Measurements from ENCODE around the gene DMWD.
A peak's percentile ranks its signal among the peaks of the same experiment; 100 is the strongest.
"Not testable (repeated sequence)": the region's sequence is repeated elsewhere in the genome, so short reads cannot be mapped to it uniquely, and the experiment has no call there.

DMWD gene

GRCh38 chr19:45769821-45770191, 22.8 kb downstream of the DMWD start:
- no peak for DNase-seq (ENCODE audit: low read depth)

DNA sequence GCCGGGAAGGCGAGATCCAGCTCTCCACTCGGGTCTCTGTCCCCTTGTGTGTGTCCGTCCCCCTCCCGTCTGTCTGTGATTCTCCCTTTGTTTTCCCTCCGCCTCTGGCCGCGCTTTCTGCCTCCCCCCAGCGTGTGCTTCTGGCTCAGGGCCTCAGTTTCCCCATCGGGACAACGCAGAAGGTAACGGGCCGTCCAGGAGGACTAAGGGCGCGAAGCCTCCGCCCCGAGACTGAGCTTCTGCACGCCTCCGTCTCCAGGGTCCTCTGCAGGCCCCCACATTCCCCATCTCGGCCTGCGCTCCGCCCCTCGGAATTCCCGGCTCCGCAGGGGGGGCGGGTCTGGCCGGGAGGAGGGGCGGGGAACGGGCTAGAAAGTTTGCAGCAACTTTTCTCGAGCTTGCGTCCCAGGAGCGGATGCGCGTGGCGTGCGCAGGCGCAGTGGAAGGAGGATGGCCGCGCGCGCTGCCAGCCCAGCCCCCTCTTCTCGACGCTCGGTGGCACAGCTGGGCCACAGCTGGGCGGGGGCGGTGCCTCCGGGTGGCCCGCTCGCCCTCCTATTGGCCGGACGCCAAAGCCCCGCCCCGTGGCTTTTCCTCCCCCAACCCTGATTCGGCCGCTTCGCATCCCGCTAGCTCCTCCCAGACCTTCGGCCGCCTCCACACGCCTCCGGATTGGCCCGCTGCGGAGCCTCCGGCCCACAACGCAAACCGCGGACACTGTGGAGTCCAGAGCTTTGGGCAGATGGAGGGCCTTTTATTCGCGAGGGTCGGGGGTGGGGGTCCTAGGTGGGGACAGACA, 23.5 kb downstream of the DMWD start, which contains the start of gene SIX5:
Gene SIX5 (minus strand): TSS at position 269 of the 799 bp plus-strand sequence. CDS start 408 bp downstream, outside the sequence.
- peak; percentile 98 for DNase-seq (ENCODE audit: low read depth)

- no peak for DNase-seq (ENCODE audit: low read depth)
Observed at GRCh38 chr19:45768655-45768983, 24.0 kb downstream of the DMWD start.

DNA sequence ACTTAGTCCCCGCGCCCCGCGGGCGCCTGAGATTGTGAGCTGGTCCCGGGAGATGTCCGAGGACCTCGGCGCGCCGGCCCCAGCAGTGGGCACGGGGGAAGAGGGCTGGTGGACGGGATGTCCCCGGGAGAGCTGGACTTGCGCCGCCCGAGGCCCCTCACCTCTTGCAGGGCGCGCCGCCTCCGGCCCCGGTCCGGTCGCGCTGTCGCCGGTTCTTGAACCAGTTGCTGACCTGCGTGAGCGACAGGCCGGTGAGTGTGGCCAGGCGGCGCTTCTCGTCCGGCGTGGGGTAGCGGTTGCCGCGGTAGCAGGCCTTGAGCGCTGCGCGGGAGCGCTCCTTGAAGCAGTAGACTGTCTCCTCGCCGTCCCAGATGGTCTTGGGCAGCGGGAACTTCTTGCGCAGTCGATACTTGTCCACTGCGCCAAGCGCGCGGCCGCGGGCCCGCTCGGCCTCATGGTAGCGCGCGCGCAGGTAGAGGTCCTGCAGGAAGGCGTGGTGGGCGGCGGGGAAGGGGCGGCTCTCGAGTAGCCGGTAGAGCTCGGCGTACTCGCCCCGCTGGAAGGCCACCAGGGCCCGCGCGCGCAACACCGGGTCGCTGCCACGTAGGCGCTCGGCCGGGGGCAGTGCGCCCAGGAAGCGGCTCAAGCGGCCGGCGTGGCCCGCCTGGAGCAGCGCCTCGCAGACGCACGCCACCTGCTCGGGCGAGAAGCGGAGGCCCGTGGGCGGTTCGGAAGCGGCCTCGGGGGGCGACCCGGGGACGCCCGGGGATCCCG, 24.6 kb downstream of the DMWD start:
- no peak for DNase-seq (ENCODE audit: low read depth)

DNA sequence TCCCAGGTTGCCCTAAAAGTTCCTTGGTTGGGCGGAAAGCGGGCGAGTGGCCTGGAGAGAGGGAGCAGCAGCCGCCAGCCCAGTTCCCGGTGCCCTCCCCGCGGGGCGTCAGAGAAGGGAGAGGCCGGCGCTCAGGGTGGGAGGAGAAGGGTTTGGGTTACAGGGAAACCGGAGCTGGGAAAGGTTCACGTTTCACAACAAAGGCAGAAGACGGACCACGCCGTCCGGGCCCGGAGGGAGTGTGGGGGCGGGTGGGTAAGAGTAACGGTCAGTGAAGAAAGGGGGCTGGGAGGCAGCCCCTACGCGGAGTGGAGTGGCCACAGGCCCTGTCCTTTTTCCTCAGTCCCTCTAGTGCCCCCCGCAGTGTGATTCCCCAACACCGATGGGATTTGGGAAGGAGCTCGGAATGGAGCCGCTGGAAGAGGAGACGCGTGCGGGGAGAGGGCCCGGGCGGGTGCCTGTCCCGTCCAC, 25.2 kb downstream of the DMWD start:
- peak; percentile 70 for DNase-seq (ENCODE audit: low read depth)

DNA sequence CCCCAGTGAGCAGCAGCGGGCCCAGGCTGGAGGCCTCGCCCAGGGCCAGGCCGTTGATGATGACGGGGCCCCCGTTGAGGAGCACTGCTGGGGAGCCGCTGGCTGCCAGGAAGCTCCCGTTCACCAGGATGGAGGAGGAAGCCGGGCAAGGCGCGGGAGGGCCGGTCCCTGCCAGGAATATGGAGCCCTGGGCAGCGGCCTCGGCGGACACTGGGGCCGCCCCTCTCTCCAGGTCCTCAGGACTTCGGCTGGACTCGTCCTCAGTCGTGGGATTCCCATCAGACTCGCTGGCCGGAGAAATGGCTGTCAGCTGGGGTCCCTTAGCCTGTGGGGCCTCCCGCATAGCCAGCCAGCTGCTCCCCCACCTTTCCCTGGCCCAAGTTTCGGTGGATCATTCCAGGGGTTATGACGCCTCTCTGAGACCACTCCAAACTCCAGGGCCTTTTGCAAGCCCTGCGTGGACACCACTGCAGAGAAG, 25.7 kb downstream of the DMWD start:
- DNase-seq (ENCODE audit: low read depth) = no peak

DNA sequence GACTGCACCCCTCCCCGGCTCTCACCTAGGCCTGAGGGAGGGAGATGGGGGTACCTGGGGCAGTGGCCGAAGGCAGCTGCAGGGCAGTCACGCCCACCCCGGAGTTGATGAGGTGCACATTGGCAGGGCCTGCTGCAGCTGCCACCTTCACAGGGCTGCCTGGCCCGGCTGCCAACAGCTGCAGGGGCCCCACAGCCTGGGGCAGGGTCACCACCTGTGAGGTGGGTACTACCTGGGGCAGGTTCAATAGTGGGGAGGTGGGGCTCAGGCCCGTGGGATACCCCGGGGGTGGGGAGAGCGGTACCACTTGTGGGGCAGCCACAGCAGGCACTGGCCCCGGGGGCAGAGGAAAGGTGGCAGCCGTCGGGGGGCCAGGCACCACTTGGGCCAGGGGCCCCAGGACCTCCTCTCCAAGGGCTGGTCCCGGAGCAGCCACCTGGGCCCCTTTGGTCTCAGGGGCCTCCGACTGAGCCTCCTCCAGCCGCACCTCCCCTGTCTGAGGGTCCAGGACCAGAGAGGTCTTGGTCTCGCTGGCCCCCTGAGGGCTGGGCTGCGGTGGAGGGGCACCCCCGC, 26.3 kb downstream of the DMWD start:
- DNase-seq (ENCODE audit: low read depth) = no peak

GRCh38 chr19:45765702-45766295, 26.8 kb downstream of the DMWD start:
- DNase-seq (ENCODE audit: low read depth) = no peak

DNA sequence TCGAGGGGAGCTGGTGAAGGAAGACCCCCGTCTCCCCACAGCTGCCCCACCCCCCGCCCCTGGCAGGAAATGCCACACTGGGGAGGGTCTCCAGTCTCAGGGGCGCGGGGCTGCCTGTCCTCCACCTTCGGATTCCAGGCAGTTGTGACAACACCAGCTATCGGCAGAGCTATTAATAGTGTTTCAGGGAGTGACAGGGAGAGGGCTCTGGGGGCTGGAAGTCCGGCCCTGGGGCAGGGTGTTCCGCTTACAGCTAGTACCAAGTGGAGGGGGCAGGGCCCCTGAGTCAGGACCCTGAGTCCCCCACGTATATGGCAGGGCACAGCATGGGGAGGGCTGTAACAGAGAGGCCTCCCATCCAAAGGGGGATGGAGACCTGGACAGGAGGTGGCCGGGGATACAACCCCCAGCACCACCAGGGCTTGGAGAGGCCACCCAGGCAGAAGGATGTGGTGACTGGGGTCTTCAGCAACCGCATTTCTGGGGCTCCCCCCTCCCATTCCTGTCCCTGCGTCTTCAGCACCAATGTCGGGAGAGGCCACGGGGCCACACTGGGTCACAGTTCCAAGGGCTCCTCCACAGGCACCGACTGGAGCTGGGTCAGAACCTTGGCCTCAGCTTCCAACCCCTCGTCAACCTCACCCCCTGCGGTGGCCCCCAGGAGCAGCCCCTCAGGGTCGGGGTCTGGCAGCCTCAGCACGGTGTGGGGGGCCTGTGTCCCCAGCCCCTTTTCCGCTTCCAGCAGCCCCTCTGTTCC, 27.5 kb downstream of the DMWD start:
- DNase-seq (ENCODE audit: low read depth) = no peak

DNA sequence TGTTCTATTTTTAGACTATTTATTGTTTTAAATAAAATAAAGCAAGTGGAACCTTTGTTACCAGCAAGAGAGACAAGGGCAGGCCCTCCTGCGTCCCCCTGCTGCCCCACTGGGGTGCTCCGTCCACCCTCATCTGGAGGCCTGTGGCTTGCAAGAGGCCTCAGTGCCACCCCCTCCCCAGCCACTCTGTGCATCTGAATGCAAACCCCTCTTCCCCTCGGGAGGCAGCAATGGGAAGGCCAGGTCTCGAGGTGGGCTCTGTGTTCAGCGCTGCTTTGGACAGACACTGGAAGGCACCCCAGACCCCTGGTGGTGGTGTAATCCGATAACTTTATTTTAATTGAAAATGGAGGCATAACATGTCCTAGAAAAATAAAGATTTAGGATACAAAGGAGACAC, 28.2 kb downstream of the DMWD start:
- no peak for DNase-seq (ENCODE audit: low read depth)

GRCh38 chr19:45763691-45764294, 28.9 kb downstream of the DMWD start:
- no peak for DNase-seq (ENCODE audit: low read depth)

- no peak for DNase-seq (ENCODE audit: low read depth)
Observed at GRCh38 chr19:45762870-45763631, 29.6 kb downstream of the DMWD start.

GRCh38 chr19:45761714-45762113, 30.9 kb downstream of the DMWD start:
- DNase-seq (ENCODE audit: low read depth) = no peak

DNA sequence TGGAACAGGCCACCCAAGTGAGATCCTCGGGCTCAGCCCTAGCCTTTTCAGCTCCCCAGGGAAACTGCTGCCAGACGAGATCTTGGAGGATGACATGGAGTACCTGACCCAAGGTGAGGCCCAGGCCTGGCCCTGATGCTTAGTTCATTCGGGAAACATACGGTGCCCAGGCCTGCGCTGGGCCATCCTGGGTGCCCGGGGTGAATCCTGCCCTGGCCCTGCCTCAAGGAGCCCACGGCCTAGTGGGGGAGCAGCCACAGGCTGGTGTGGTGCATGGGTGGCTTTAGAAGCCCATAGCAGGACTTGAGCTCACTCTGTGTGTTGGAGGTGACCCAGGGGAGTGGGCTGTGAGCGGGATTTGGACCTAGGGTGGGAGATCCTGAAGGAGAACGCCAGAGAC, 33.7 kb downstream of the DMWD start:
- no peak for DNase-seq (ENCODE audit: low read depth)

DNA sequence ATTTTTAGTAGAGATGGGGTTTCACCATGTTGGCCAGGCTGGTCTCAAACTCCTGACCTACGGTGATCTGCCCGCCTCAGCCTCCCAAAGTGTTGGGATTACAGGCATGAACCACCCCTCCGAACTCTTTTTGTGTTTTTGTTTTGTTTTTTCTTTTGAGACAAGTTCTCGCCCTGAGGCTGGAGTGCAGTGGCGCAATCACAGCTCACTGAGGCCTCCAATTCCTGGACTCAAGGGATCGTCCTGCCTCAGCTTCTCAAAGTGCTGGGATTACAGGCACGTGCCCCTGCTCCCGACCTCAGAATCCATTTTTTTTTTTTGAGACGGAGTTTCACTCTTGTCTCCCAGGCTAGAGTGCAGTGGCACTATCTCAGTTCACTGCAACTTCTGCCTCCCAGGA, 35.0 kb downstream of the DMWD start:
- DNase-seq (ENCODE audit: low read depth) = no peak

DNA sequence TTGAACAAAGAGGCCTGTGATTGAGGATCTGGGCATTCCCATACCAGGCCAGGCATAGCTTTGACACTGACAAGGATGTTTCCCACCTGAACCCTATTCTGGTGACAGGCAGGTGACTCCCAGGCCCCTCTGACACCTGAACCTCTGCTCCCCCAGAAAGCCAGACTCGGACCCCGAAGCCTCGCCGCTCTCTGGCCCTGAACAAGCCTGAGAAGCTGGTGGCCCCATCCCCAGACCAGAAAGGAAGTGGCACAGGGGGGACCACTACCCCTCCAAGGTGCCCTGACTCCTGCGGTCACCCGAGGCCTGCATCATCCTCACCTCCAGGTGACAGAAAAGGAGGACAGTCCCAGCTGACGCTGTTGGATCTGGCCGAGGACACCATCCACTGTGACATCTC, 38.3 kb downstream of the DMWD start:
- no peak for DNase-seq (ENCODE audit: low read depth)

GRCh38 chr19:45753548-45753947, 39.1 kb downstream of the DMWD start:
- DNase-seq (ENCODE audit: low read depth) = no peak

GRCh38 chr19:45752639-45753038, 40.0 kb downstream of the DMWD start:
- no peak for DNase-seq (ENCODE audit: low read depth)

GRCh38 chr19:45751483-45751882, 41.2 kb downstream of the DMWD start:
- not testable (repeated sequence) for DNase-seq (ENCODE audit: low read depth)

DNA sequence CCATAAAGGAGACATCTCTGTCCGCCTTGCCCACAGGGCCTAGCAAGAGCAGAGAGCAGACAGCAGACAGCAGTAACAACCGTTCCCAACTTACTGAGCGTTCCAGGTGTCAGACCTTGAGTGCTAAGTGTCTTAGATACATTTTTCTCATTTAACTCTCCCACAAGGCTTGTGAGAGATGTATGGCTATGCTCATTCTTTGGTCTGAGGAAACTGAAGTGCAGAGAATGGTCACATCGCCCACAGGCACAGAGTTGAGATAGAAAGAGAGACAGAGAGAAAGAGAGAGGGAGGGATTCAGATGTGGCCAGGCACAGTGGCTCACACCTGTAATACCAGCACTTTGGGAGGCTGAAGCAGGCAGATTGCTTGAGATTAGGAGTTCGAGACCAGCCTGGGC, 45.1 kb downstream of the DMWD start:
- no peak for DNase-seq (ENCODE audit: low read depth)

DNA sequence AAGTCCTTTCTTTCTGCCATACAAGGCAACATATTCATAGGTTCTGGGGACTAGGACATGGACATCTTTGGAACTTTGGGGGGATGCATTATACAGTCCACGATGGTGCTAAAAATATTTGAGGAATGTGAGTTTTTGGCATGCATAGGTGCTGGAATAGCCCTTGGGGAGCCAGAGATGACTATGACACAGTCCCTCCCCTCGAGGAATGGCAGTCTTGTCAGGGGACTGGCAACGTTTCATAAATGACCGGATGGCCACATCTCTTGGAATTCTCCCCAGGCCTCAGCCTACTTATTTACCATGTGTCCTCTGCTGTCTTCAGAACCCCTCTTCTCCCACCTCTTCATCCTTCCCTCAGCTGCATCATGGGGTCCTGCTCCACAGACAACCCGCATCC, 45.8 kb downstream of the DMWD start:
- no peak for DNase-seq (ENCODE audit: low read depth)

All from fibroblast of the conjunctiva (primary cell).